Stimulated activated memory B cell treated with anti-CD40 and anti-IgM and Interleukin-4, amounts not matched to agents 10 μg/mL and 1 μg/mL and 100 μg/mL, for 72 hours (primary cell): ENCODE data around the gene RAPGEF3.
A peak's percentile ranks its signal among the peaks of the same experiment; 100 is the strongest.

Source experiments
- ATAC-seq: fragments of 150-1000 bp; cut with Tn5 transposase; 2 replicates; pipeline ENCODE4 v1.10.0; 2021
- H3K27ac Mint-ChIP-seq: one replicate; pipeline ENCODE4 v1.8.0; 2022; ENCODE audit warnings: mild to moderate bottlenecking, mixed read lengths
- H3K27me3 Mint-ChIP-seq: one replicate; pipeline ENCODE4 v1.8.0; 2022; ENCODE audit warnings: mixed read lengths
- H3K36me3 Mint-ChIP-seq: one replicate; pipeline ENCODE4 v1.8.0; 2022; ENCODE audit warnings: mixed read lengths
- H3K4me1 Mint-ChIP-seq: one replicate; pipeline ENCODE4 v1.8.0; 2022; ENCODE audit warnings: mixed read lengths
- H3K4me3 Mint-ChIP-seq: one replicate; pipeline ENCODE4 v1.8.0; 2022; ENCODE audit warnings: mild to moderate bottlenecking, moderate library complexity, mixed read lengths
- H3K9me3 Mint-ChIP-seq: one replicate; pipeline ENCODE4 v1.8.0; 2022; ENCODE audit warnings: mixed read lengths

Gene RAPGEF3

DNA sequence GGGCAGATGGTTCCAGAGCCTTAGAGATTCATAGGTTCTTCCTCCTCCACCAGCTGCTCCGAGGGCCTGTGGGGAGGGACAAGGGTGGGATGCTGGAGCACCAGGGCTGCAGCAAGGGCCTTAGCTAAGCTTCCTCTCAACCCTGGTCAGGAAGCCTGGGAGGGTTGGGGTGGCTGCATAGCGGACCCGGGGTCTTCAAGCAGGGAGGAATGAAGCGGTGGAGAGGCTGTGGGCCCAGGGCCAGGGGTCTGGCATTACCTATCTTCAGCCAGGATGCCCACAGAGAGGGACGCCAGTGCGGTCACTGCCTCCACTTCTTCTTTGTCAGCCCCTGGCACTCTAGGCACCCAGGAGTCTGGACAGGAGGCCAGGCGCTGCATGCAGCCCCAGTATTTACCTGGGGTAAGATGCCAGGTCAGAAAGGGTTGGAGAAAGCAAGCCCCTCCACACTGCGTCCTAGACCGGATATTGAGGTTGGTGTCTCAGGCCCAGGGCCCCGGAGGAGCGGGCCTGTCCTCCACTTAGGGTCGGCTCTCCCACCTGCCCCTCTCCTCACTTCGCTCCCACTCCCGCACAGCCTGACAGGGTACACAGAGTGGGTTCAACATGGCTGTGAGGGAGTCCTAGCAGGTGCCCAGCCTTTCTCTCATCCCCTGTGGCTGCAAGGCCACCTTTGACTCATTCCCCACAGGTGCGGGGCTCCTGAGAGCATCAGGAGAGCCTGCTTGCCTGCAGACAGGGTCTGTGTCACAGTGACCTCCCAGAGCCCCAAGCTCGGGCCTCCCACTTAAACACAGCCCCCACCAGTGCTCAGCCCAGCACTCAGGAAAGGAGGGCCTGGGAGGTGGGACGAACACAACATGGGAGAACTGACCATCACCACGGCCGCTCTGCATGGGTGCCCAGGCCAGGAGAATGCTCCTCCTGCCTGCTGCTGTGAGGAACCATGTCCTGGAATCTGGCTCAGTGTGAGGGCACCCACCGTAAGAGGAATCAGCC is 25.4 kb upstream of the RAPGEF3 start:
- Mint-ChIP-seq H3K4me3 (no peak overlapping the region), H3K4me1 (peaks cover 9% of the 10 kb centered on the region), H3K27ac (no peak overlapping the region), H3K36me3 (peaks cover 44% of the 10 kb centered on the region), H3K27me3 (no peaks in the 10 kb centered on the region), H3K9me3 (no peaks in the 10 kb centered on the region)
- ATAC-seq = no peak

DNA sequence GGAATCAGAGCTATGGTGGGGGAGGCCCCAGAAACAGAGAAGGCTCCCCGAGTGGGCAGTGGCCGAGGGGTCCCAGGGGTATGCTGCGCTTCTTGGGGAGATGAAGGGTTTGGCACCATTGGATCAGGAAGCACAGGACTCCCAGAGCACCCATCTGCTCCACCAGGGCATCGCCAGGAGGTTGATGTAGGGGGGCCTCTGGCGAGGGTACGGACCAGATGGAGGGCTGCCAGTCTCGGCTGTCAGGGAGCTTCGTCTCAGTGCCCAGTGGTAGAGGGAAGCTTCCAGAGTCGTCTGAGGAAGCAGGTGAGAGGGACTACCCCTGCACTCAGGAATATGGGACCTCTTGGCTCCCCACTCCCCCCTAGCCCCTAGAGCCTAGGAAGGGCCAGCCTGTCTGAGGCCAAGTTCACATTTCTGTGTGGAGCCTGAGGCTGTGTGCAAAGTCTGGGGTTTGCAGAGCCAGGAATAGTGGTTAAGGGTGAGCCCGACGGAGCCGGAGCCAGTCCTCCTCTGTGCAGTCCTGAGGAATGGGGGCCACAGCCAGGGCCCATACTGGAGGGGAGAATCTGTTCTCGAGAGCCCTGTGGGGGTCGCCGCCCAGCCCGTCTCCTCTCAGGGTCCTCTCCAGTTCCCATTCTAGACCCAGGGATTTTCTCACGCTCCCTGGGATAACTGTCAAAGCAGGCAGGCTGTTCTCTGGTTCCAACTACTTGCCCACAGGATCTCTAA is 24.5 kb upstream of the RAPGEF3 start:
- Mint-ChIP-seq H3K36me3 (peaks cover 34% of the 10 kb centered on the region), H3K27me3 (no peaks in the 10 kb centered on the region), H3K4me3 (no peak overlapping the region), H3K27ac (no peak overlapping the region), H3K4me1 (peaks cover 13% of the 10 kb centered on the region), H3K9me3 (no peaks in the 10 kb centered on the region)
- no peak for ATAC-seq

GRCh38 chr12:47782372-47782770 is 23.7 kb upstream of the RAPGEF3 start:
- H3K36me3 Mint-ChIP-seq = peaks cover 28% of the 10 kb centered on the region
- no peak overlapping the region for H3K27ac Mint-ChIP-seq
- H3K4me3 Mint-ChIP-seq = no peak overlapping the region
- H3K9me3 Mint-ChIP-seq = no peaks in the 10 kb centered on the region
- H3K4me1 Mint-ChIP-seq = peaks cover 21% of the 10 kb centered on the region
- no peak for ATAC-seq
- H3K27me3 Mint-ChIP-seq = no peaks in the 10 kb centered on the region

- no peak for ATAC-seq
- Mint-ChIP-seq H3K27me3 (no peaks in the 10 kb centered on the region), H3K27ac (no peak overlapping the region), H3K4me1 (peaks cover 27% of the 10 kb centered on the region), H3K9me3 (no peaks in the 10 kb centered on the region), H3K36me3 (peaks cover 21% of the 10 kb centered on the region), H3K4me3 (no peak overlapping the region)
Measured at GRCh38 chr12:47781479-47782371, 23.0 kb upstream of the RAPGEF3 start.

DNA sequence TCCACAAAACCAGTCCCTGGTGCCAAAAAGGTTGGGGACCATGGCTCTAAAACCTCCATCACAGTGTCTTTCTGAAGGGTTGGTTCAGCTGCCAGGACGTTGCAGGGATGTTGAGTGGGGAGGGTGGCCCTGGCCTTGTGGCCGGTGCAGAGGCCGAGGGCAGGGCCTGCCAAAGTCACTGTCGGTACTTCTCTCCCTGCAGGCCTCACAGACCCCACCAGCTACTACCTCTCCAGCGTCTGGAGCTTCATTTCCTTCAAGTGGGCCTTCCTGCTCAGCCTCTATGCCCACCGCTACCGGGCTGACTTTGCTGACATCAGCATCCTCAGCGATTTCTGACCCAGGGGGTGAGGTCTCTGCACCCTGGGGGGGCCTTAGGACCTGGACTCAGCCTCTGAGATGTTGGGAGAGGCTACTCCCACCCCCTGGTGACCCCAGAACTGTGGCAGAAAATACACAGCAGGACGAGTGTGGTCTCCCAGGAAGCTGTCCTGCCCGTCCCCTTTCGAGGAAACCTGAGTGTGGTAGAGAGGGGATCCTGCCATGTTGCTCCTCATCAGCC is 21.3 kb upstream of the RAPGEF3 start:
- Mint-ChIP-seq H3K27me3 (no peaks in the 10 kb centered on the region), H3K4me1 (peaks cover 44% of the 10 kb centered on the region), H3K36me3 (peaks cover 9% of the 10 kb centered on the region), H3K27ac (no peak overlapping the region), H3K4me3 (no peak overlapping the region), H3K9me3 (no peaks in the 10 kb centered on the region)
- no peak for ATAC-seq

DNA sequence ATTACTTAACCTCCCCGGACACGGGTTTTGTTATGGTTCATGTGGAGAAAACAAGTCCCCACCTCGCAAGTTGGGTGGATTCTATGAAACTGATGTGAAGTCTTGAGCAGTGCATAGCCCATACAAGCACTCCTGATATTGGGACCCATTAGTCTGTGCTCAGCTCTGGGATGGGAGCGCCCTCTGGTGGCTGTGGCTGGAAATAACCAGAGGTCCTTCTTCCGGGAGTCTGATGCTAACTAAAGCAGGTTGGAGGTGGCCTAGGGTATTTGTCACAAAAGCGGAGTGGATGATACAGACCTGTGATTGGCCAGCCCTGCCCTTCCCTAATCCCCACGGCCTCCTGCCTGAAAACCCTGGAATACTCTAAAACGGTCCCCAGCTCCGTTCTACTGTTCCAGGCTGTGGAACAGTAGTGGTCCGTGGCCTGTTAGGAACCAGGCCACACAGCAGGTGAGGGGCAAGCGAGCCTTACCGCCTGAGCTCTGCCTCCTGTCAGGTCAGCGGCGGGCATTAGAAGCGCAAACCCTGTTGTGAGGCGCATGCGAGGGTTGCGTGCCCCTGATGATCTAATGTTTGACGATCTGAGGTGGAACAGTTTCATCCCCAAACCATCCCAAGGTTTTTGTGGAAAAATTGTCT is 20.7 kb upstream of the RAPGEF3 start:
- Mint-ChIP-seq H3K4me3 (no peak overlapping the region), H3K36me3 (peaks cover 3% of the 10 kb centered on the region), H3K9me3 (no peaks in the 10 kb centered on the region), H3K4me1 (peaks cover 48% of the 10 kb centered on the region), H3K27me3 (no peaks in the 10 kb centered on the region), H3K27ac (no peak overlapping the region)
- ATAC-seq = peak; percentile 87

DNA sequence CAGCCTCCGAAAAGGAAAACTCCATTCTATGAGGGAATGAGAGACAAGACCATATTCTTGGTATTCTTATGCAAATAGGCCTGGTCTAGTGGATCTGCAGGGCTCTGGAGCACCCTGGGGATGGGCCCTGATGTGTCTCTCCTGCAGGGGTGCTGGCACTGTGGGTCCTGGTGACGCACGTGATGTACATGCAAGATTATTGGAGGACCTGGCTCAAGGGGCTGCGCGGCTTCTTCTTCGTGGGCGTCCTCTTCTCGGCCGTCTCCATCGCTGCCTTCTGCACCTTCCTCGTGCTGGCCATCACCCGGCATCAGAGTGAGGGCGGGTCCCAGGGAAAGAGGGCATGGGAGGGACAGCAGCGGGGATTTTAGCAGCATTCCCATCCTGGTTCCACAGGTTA is 20.2 kb upstream of the RAPGEF3 start:
- Mint-ChIP-seq H3K4me1 (peaks cover 54% of the 10 kb centered on the region), H3K4me3 (no peak overlapping the region), H3K9me3 (no peaks in the 10 kb centered on the region), H3K27ac (no peak overlapping the region), H3K27me3 (no peaks in the 10 kb centered on the region), H3K36me3 (no peaks in the 10 kb centered on the region)
- no peak for ATAC-seq

DNA sequence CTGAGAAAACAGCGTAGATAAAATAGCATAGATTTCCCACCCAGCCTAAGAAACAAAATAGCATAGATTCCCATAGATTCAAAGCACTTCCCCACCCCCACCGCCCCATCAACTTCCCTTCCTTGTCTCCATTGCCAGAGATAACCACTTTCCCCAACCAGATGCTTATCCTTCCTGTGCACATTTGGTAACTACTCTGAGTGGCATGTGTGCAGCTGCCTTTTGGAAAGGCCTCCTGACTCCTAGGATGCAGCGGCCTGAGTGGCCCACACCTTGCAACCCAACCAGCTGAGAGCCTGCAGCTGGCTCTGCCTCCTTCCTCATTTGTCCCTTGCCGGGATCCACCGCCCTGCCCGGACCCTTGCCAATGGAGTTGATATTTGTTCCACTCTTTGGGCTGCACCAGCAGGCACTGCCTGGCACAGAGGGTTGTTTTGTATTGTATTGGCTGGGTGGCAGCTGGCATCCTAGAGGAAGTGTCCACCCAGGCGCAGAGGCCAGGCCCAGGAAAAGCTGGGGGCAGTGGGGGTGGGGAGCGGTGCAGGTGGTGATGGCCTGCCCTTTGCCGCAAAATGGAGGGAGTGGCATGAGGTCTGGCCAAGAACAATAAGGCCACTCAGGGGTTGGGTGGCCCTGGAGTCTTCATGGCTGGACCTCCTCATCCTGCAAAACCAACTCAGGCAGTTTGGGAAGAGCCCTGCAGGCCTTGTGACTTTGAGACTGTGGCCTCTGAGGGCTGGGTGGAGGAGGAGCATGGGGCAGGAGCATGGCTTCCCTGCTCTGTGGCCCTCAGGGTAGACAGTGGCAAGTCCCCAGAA is 19.3 kb upstream of the RAPGEF3 start:
- Mint-ChIP-seq H3K36me3 (no peaks in the 10 kb centered on the region), H3K4me3 (no peak overlapping the region), H3K27me3 (no peaks in the 10 kb centered on the region), H3K4me1 (peaks cover 58% of the 10 kb centered on the region), H3K9me3 (no peaks in the 10 kb centered on the region), H3K27ac (no peak overlapping the region)
- no peak for ATAC-seq

GRCh38 chr12:47777151-47777550 is 18.5 kb upstream of the RAPGEF3 start:
- peaks cover 64% of the 10 kb centered on the region for H3K4me1 Mint-ChIP-seq
- no peaks in the 10 kb centered on the region for H3K27me3 Mint-ChIP-seq
- no peaks in the 10 kb centered on the region for H3K9me3 Mint-ChIP-seq
- no peaks in the 10 kb centered on the region for H3K36me3 Mint-ChIP-seq
- H3K4me3 Mint-ChIP-seq = no peak overlapping the region
- H3K27ac Mint-ChIP-seq = peak overlapping the region; percentile 58
- no peak for ATAC-seq

- no peaks in the 10 kb centered on the region for H3K27me3 Mint-ChIP-seq
- peaks cover 64% of the 10 kb centered on the region for H3K4me1 Mint-ChIP-seq
- ATAC-seq = no peak
- H3K36me3 Mint-ChIP-seq = no peaks in the 10 kb centered on the region
- H3K4me3 Mint-ChIP-seq = no peak overlapping the region
- H3K27ac Mint-ChIP-seq = peak overlapping the region; percentile 58
- no peaks in the 10 kb centered on the region for H3K9me3 Mint-ChIP-seq
Measured at GRCh38 chr12:47776471-47777143, 17.9 kb upstream of the RAPGEF3 start.

DNA sequence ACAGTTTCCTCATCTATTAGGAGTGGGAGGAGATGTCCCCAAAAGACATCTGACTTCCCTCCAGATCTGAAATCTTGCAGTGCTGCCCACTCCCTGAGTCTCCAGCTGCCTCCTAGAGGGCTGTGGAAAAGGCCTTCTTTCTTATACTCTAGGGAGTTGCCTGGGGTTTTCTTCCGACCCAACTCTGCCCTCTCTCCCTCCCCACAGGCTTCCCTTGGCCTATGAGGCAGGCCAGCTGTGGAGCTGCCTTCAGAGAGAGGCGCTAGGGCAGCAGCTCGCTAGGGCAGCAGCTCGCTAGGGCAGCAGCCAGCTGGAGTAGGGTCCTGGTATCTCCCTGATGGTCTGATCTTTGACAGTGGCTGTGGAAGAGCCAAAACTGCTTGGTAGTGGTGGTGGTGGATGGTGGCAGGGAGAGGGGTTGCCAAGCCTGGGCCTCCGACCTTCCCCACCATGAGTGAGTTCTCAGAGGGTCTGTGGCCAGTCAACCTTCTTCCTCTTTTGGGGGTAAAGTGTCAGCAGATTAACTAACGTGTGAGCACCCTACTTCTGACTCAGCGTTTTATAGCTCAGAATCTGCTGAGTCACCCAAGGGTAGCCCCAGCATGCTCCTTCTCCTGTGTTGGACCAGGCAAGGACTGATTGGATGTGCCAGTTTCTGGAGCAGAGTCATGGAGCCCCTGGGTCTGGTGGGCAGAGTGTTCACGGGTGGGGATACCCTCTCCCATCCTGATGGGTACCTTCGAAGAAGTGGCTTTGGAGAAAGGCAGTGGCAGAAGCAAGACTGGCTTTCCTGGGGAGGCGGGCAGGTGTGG is 16.6 kb upstream of the RAPGEF3 start:
- Mint-ChIP-seq H3K36me3 (no peaks in the 10 kb centered on the region), H3K27ac (peak overlapping the region; percentile 58), H3K4me1 (peaks cover 64% of the 10 kb centered on the region), H3K4me3 (no peak overlapping the region), H3K9me3 (no peaks in the 10 kb centered on the region), H3K27me3 (no peaks in the 10 kb centered on the region)
- ATAC-seq = no peak

GRCh38 chr12:47774663-47775062 is 16.0 kb upstream of the RAPGEF3 start:
- Mint-ChIP-seq H3K4me3 (peak overlapping the region; percentile 85), H3K4me1 (peaks cover 60% of the 10 kb centered on the region), H3K27ac (peak overlapping the region; percentile 58), H3K36me3 (no peaks in the 10 kb centered on the region), H3K27me3 (no peaks in the 10 kb centered on the region), H3K9me3 (no peaks in the 10 kb centered on the region)
- ATAC-seq = no peak
